Caco-2 (cell line): Measurements from ENCODE around the gene NDFIP1. TPM values are rescaled to one million over a fixed set of nuclear protein-coding genes. Genes with fewer than 3 reads are reported as not detected.
"Not testable (repeated sequence)": the region's sequence is repeated elsewhere in the genome, so short reads cannot be mapped to it uniquely, and the experiment has no call there.

Source experiments
- BruUV-seq: library from RNA; stranded (reverse); fragments of 400-500 nt; replicated peaks from 2 replicates; lab custom pipeline; 2021; lab: Mats Ljungman, UMichigan
- CTCF ChIA-PET: fragments of 300-600 bp; sonication (Branson Sonifier 250); formaldehyde crosslinking; loops from one replicate; lab custom pipeline; 2022; ENCODE audit warnings: antibody characterized with exemption; lab: Charles Lee
- POLR2A ChIA-PET: fragments of 300-600 bp; sonication (Branson Sonifier 250); formaldehyde crosslinking; loops from one replicate; lab custom pipeline; 2022; ENCODE audit warnings: antibody characterized with exemption; lab: Charles Lee
- DNase-seq, 2 experiments: peaks; one replicate each; pipeline versions ENCODE4 v3.0.0 to v3.0.0-alpha.2; 2020 to 2022
- H3K27me3 ChIP-seq: replicated peaks from 2 replicates; pipeline ENCODE4 v1.6.0; 2011; ENCODE audit warnings: low read length; ENCODE audit not compliant: control insufficient read depth, insufficient read depth
- H3K36me3 ChIP-seq: 2 replicates; pipeline ENCODE4 v1.5.1; 2011; ENCODE audit warnings: low read length; ENCODE audit not compliant: control insufficient read depth, insufficient read depth
- H3K4me1 ChIP-seq: fragments of 250-450 bp; sonication (Bioruptor Pico); 2 replicates; pipeline ENCODE4 v1.5.1; 2020; ENCODE audit warnings: mild to moderate bottlenecking
- H3K4me3 ChIP-seq: 2 replicates; pipeline ENCODE4 v1.5.1; 2011; ENCODE audit warnings: low read depth, mild to moderate bottlenecking, control low read depth, low read length
- H3K9me3 ChIP-seq: fragments of 250-450 bp; sonication (Bioruptor Pico); 2 replicates; pipeline ENCODE4 v1.5.1; 2020; ENCODE audit warnings: mild to moderate bottlenecking, moderate library complexity
- H3K27ac Mint-ChIP-seq: one replicate; pipeline ENCODE4 v1.8.0; 2022; ENCODE audit warnings: mixed read lengths; ENCODE audit not compliant: unreplicated experiment
- H3K27me3 Mint-ChIP-seq: one replicate; pipeline ENCODE4 v1.8.0; 2022; ENCODE audit warnings: mixed read lengths; ENCODE audit not compliant: insufficient read depth, unreplicated experiment
- H3K36me3 Mint-ChIP-seq: one replicate; pipeline ENCODE4 v1.8.0; 2022; ENCODE audit warnings: mild to moderate bottlenecking, mixed read lengths; ENCODE audit not compliant: insufficient read depth, unreplicated experiment
- H3K4me1 Mint-ChIP-seq: one replicate; pipeline ENCODE4 v1.8.0; 2022; ENCODE audit warnings: low read depth, mixed read lengths; ENCODE audit not compliant: unreplicated experiment
- H3K4me3 Mint-ChIP-seq: one replicate; pipeline ENCODE4 v1.8.0; 2022; ENCODE audit warnings: mild to moderate bottlenecking, moderate library complexity, mixed read lengths; ENCODE audit not compliant: unreplicated experiment
- H3K9me3 Mint-ChIP-seq: one replicate; pipeline ENCODE4 v1.8.0; 2022; ENCODE audit warnings: mixed read lengths; ENCODE audit not compliant: unreplicated experiment
- CTCF ChIP-seq, 2 experiments: fragments of 200-600 bp in 1 of 2; IDR thresholded peaks; 1 replicate in 1 of 2; 2 replicates in 1 of 2; pipeline versions ENCODE4 v1.5.1 to v1.8.0; 2011 to 2022; ENCODE audit warnings: antibody characterized with exemption in 1 of 2, control low read depth in 1 of 2, inconsistent platforms in 1 of 2, low read depth in 1 of 2, low read length in 1 of 2, mild to moderate bottlenecking in 1 of 2, moderate library complexity in 1 of 2; ENCODE audit not compliant: insufficient read depth in 1 of 2, severe bottlenecking in 1 of 2, unreplicated experiment in 1 of 2
- intact Hi-C: fragments of 100-400 bp; cut with micrococcal nuclease; formaldehyde crosslinking; loops from one replicate; pipeline ENCODE4 v1.10.0; 2022; ENCODE audit not compliant: unreplicated experiment
- total RNA-seq: library from RNA; stranded (reverse); gene quantifications from 2 replicates; pipeline ENCODE4 v1.2.3, GENCODE V29; 2022

The NDFIP1 gene
- total RNA-seq, 1 experiment from 2014 or later: 51.6 TPM

GRCh38 chr5:142087920-142088679 is 20.5 kb upstream of the NDFIP1 start:
- H3K9me3 Mint-ChIP-seq: no peaks in the 10 kb centered on the region
- no peaks in the 10 kb centered on the region for H3K27me3 Mint-ChIP-seq
- no peak for TF ChIP-seq CTCF (IDR thresholded peaks at IDR 0.05; ENCODE audit: insufficient read depth in 1 of 2, low read depth in 1 of 2, low read length in 1 of 2, severe bottlenecking in 1 of 2, unreplicated experiment in 1 of 2)
- intact Hi-C loops: loop anchor here (2.0 kb wide), 1 partner anchor 15 kb away; no protein-coding TSS in a partner anchor
- H3K27ac Mint-ChIP-seq: peak overlapping the region; percentile 64
- peaks cover 20% of the 10 kb centered on the region for H3K4me1 Mint-ChIP-seq
- H3K36me3 Mint-ChIP-seq: no peaks in the 10 kb centered on the region
- no peak overlapping the region for H3K4me3 ChIP-seq
- peaks cover 24% of the 10 kb centered on the region for H3K4me1 ChIP-seq
- no peak for DNase-seq
- no peaks in the 10 kb centered on the region for H3K9me3 ChIP-seq
- ChIA-PET CTCF (no interaction called here), POLR2A (no interaction called here)
- H3K27me3 ChIP-seq: no peaks in the 10 kb centered on the region
- H3K4me3 Mint-ChIP-seq: peak overlapping the region; percentile 54
- H3K36me3 ChIP-seq: no peaks in the 10 kb centered on the region
- BruUV-seq: no TSS peak

- ChIA-PET POLR2A (interaction anchor here (0.6 kb wide), 1 partner anchor 21 kb away, joined by 4 read pairs; no protein-coding TSS in a partner anchor), CTCF (interaction anchor here (0.5 kb wide), 1 partner anchor 14 kb away, joined by 4 read pairs; no protein-coding TSS in a partner anchor)
- BruUV-seq, H3K27me3 ChIP-seq, H3K4me3 ChIP-seq, H3K9me3 ChIP-seq, H3K36me3 ChIP-seq, H3K27me3 Mint-ChIP-seq, H3K9me3 Mint-ChIP-seq, H3K36me3 Mint-ChIP-seq: not testable (repeated sequence)
- H3K4me1 Mint-ChIP-seq: peaks cover 20% of the 10 kb centered on the region
- H3K4me3 Mint-ChIP-seq: peak overlapping the region; percentile 54
- peak overlapping the region; percentile 21 for H3K27ac Mint-ChIP-seq
- H3K4me1 ChIP-seq: peaks cover 24% of the 10 kb centered on the region
- peak; percentile 60 to 69 for DNase-seq
- intact Hi-C loops: loop anchor here (1.0 to 2.0 kb wide), 2 partner anchors 14 to 21 kb away; no protein-coding TSS in a partner anchor
Observed at GRCh38 chr5:142088855-142089479, 19.6 kb upstream of the NDFIP1 start.

GRCh38 chr5:142091012-142091411 is 17.6 kb upstream of the NDFIP1 start:
- ChIA-PET CTCF (no interaction called here), POLR2A (no interaction called here)
- no peak overlapping the region for H3K27ac Mint-ChIP-seq
- no peak overlapping the region for H3K4me3 Mint-ChIP-seq
- Histone ChIP-seq H3K4me3 (no peak overlapping the region), H3K4me1 (peaks cover 24% of the 10 kb centered on the region), H3K27me3 (no peaks in the 10 kb centered on the region), H3K9me3 (no peaks in the 10 kb centered on the region), H3K36me3 (no peaks in the 10 kb centered on the region)
- peaks cover 20% of the 10 kb centered on the region for H3K4me1 Mint-ChIP-seq
- no peak for DNase-seq
- no peaks in the 10 kb centered on the region for H3K36me3 Mint-ChIP-seq
- BruUV-seq: no TSS peak
- H3K27me3 Mint-ChIP-seq: no peaks in the 10 kb centered on the region
- intact Hi-C loops: no loop called here
- TF ChIP-seq CTCF (IDR thresholded peaks at IDR 0.05; ENCODE audit: insufficient read depth in 1 of 2, low read depth in 1 of 2, low read length in 1 of 2, severe bottlenecking in 1 of 2, unreplicated experiment in 1 of 2): no peak
- H3K9me3 Mint-ChIP-seq: no peaks in the 10 kb centered on the region
